SJSA1 (cell line): ENCODE measurements around the gene SH2D5. TPM values are rescaled to one million over a fixed set of nuclear protein-coding genes. Genes with fewer than 3 reads are reported as not detected.

Experiments
- DNase-seq, 2 experiments: peaks; one replicate each; pipeline ENCODE4 v3.0.0-alpha.2; 2015 to 2020; ENCODE audit warnings: low spot score in 2 of 2, low read depth in 1 of 2
- H3K27ac ChIP-seq: fragments of 250-450 bp; sonication (Bioruptor Pico); 2 replicates; pipeline ENCODE4 v1.5.1; 2020; ENCODE audit warnings: mild to moderate bottlenecking, moderate library complexity
- H3K27me3 ChIP-seq: fragments of 250-450 bp; sonication (Bioruptor Pico); replicated peaks from 2 replicates; pipeline ENCODE4 v1.5.1; 2020; ENCODE audit warnings: mild to moderate bottlenecking, moderate library complexity
- H3K36me3 ChIP-seq: fragments of 250-450 bp; sonication (Bioruptor Pico); 2 replicates; pipeline ENCODE4 v1.5.1; 2020; ENCODE audit warnings: mild to moderate bottlenecking
- H3K4me1 ChIP-seq: fragments of 250-450 bp; sonication (Bioruptor Pico); replicated peaks from 2 replicates; pipeline ENCODE4 v1.6.1; 2021; ENCODE audit warnings: mild to moderate bottlenecking
- H3K4me3 ChIP-seq: fragments of 250-450 bp; sonication (Bioruptor Pico); 2 replicates; pipeline ENCODE4 v1.5.1; 2020; ENCODE audit warnings: mild to moderate bottlenecking
- H3K9me3 ChIP-seq: fragments of 250-450 bp; sonication (Bioruptor Pico); replicated peaks from 2 replicates; pipeline ENCODE4 v1.5.1; 2020; ENCODE audit warnings: mild to moderate bottlenecking
- total RNA-seq: library from RNA; depleted of rRNA; stranded (reverse); fragments of >200 nt; shearing (Covaris generic); gene quantifications from 2 replicates; pipeline ENCODE4 v1.2.3, GENCODE V29; 2014

The SH2D5 gene
- total RNA-seq, 1 experiment from 2014 or later, result 0.82 TPM

DNA sequence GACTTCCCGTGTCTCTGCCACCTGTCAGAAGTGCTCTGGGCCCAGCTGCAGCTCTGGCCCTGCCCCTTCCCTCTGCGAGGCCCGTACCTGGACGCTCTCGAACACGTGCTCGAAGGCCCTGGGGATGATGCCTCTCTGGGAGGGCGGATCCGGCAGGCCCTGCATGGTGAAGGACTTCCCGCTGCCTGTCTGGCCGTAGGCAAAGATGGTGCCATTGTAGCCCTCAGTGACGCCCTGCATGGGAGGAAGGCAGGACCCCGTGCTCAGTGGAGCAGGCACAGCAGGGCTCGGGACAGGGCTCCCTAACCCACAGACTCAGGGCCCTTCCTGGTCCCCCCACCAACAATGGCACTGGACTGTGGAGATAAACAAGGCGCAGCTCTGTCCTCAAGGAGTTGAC lies 17.1 kb downstream of the SH2D5 start:
- no peak for DNase-seq
- Histone ChIP-seq H3K9me3 (0 out of 2 replicates have a peak, but pooled peaks cover 6% of the 10 kb centered on the region), H3K4me1 (peaks cover 10% of the 10 kb centered on the region), H3K27me3 (no peaks in the 10 kb centered on the region), H3K36me3 (no peaks in the 10 kb centered on the region), H3K27ac (no peak overlapping the region), H3K4me3 (no peak overlapping the region)

DNA sequence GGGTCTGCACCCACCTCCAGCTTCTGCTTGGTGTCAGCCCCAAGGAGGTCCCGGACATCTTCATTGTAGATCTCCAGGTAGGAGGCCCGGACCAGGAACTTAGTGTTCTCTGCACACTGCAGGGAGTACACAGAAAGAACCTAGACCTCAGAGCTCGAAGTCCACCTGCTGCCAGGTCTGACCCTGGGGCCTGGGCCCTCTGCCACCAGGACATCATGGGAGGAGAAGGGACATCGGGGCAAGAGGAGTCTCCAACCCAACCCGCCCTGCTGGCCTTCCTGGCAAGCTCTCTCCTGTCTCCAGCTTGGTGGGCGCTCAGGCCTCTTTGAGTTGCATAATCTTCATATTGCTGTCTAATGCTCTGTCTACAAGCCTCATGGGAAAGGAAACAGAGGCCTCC lies 19.1 kb downstream of the SH2D5 start:
- H3K9me3 ChIP-seq, result 0 out of 2 replicates have a peak, but pooled peaks cover 6% of the 10 kb centered on the region
- H3K27ac ChIP-seq, result no peak overlapping the region
- no peaks in the 10 kb centered on the region for H3K36me3 ChIP-seq
- H3K4me1 ChIP-seq, result peaks cover 10% of the 10 kb centered on the region
- no peaks in the 10 kb centered on the region for H3K27me3 ChIP-seq
- no peak overlapping the region for H3K4me3 ChIP-seq
- DNase-seq, result no peak

DNA sequence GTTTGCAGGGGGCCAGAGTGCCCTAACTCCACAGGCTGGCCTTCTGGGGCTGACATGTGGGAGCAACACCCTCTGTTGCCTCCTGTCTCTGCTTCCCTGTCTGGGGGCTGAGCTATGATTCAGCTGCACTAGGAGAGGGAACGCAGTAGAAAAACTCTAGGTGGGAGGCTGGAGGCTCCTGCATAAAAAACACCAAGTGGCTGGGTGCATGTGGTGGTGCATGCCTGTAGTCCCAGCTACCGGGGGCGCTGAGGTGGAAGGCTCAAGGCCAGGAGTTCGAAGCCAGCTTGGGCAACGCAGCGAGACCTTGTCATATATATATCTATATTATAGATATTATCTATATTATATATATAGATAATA lies 20.3 kb downstream of the SH2D5 start:
- no peaks in the 10 kb centered on the region for H3K27me3 ChIP-seq
- H3K9me3 ChIP-seq, result 0 out of 2 replicates have a peak, but pooled peaks cover under 1% of the 10 kb centered on the region
- H3K36me3 ChIP-seq, result no peaks in the 10 kb centered on the region
- no peak overlapping the region for H3K4me3 ChIP-seq
- H3K4me1 ChIP-seq, result peaks cover 1% of the 10 kb centered on the region
- no peak for DNase-seq
- H3K27ac ChIP-seq, result no peak overlapping the region

DNA sequence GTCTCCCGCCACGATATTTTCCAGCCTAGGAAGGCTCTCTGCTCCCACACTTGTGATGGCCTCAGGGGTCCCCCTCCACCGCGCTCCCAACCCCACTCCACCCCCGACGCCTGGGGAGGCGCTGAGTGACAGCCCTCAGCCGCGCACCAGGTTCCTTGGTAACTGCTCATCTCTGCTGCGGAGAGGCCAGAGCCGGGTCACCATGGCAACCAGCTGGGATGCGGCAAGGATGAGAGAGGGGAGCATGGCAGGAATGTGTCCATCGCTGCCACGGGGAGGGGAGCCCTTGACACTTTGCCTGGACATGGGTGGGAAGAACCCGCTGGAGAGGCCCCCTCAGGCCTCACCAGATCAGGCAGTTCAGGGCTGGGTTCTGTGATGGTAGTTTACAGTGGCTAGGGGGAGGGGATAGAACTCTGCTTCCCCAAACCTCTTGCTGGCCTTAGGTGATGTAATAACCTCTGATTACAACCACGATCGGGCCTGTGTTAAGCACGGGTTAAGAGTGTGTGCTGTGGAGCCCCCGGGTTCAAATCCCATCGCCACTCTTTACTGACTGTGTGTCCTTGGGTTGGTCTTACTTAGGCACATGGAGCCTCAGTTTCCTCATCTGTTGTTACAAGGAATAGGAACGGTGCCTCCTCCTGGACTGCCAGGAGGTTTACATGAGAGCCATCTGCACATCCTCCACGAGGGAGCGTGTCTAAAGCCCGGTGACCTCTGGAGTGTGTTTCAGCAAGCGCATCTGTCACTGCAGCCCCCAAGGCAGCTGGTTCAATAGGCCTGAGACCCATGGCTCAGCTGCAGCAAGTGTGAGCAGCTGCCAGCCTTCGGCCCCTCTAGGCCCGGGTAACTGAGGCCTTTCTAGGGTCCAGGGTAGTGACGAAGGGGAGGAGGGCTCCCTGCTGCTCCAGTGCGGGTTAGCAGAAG lies 21.0 kb downstream of the SH2D5 start:
- H3K4me1 ChIP-seq, result peaks cover 3% of the 10 kb centered on the region; the same call in 1 of the 2 replicates
- H3K27ac ChIP-seq, result no peak overlapping the region
- no peak overlapping the region for H3K4me3 ChIP-seq
- no peaks in the 10 kb centered on the region for H3K27me3 ChIP-seq
- DNase-seq, result no peak
- H3K36me3 ChIP-seq, result no peaks in the 10 kb centered on the region
- H3K9me3 ChIP-seq, result no peaks in the 10 kb centered on the region

DNA sequence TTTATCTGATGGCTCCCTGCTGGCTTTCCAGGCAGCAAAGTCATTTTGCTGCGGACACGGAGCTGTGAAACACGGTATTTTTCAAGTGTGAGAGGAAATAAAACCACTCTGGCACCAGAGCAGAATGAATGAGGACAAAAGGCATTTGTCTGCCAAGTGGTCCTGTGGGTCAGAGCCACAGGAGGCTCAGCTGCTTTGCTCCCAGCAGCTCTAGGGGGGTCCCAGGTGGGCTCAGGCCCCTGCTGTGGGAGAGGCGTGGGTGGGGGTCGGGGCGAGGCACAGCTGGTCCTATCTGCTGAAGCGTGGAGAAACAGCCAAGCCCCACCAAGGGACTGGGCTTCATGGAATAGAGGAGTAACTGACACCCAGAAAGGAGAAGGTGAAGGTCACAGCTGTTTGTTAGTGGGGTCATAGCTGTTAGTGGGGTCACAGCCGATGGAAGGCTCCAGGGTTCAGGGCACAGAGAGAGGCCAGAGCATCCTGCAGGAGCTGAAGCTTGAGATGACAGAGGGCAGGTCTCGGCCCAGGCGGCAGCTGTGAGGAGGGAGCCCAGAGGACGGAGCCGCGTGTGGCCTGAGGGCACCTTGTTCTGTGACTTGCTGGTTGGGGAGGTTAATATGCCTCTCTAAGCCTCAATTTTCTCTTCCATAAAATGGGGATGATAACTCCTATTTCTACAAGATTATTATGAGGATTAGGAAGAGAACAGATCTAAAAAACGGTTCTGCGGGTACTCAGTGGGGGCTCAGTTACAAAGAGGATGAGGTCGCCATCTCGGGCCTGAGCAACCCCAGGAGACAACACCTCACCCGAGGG lies 21.8 kb downstream of the SH2D5 start:
- no peaks in the 10 kb centered on the region for H3K36me3 ChIP-seq
- H3K4me3 ChIP-seq, result no peak overlapping the region
- H3K27me3 ChIP-seq, result no peaks in the 10 kb centered on the region
- DNase-seq, result no peak
- H3K9me3 ChIP-seq, result no peaks in the 10 kb centered on the region
- H3K4me1 ChIP-seq, result peaks cover 11% of the 10 kb centered on the region
- no peak overlapping the region for H3K27ac ChIP-seq

DNA sequence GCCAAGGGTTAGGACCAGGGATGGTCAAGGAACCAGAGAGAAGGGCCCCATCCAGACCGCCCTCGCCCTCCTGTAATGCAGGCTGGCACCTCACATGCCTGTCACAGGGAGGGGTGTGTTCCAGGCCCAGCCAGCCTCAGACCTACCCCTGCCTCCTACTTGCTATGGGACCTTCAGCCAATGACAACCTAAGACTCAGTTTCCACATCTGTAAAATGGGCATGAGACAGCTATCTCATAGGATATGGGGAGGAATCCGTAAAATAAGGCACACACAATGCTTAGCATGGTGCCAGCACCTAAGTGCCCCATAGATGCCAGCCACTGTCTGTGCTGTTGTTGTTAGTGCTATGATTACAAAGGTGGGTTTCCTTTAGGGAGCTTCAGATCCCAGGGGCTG lies 22.6 kb downstream of the SH2D5 start:
- no peaks in the 10 kb centered on the region for H3K36me3 ChIP-seq
- no peaks in the 10 kb centered on the region for H3K9me3 ChIP-seq
- no peak overlapping the region for H3K4me3 ChIP-seq

DNA sequence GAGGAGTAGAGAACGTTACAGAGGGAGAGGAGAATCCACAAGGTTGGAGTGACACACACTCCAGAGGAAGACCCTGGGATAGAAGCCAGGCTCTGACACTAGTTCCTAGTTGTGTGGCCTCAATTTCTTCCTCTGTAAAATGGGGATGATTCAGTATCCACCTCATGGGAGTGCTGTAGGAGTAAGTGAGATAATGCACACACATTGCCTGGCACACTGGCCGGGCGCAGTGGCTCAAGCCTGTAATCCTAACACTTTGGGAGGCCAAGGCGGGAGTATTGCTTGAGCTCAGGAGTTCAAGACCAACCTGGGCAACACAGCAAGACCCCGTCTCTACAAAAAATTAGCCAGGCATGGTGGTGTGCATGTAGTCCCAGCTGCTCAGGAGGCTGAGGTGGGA lies 23.6 kb downstream of the SH2D5 start:
- Histone ChIP-seq H3K4me1 (peaks cover 17% of the 10 kb centered on the region), H3K4me3 (no peak overlapping the region), H3K27ac (no peak overlapping the region), H3K9me3 (no peaks in the 10 kb centered on the region), H3K27me3 (no peaks in the 10 kb centered on the region), H3K36me3 (no peaks in the 10 kb centered on the region)
- DNase-seq, result no peak

More for the DNA sequence above, 22.6 kb downstream of the SH2D5 start:
- H3K4me1 ChIP-seq, result peaks cover 17% of the 10 kb centered on the region
- H3K27me3 ChIP-seq, result no peaks in the 10 kb centered on the region
- no peak for DNase-seq
- no peak overlapping the region for H3K27ac ChIP-seq

DNA sequence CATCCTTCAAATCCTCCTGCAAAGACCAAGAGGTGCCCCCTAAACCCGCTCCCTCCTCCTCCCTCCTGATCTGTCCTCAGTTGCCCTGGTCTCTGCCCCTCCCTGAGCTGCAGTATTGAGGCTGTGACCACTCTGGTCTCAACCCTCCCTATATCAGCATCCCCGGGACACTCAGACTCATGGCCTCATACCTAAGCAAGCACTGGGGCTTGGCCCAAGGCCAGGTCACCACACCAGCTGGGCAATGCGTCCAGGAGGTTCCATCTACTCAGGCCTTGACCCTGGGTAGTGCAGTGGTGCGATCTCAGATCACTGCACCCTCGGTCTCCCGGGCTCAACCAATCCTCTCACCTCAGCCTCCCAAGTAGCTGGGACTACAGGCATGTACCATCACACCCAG lies 24.4 kb downstream of the SH2D5 start:
- Histone ChIP-seq H3K9me3 (no peaks in the 10 kb centered on the region), H3K36me3 (no peaks in the 10 kb centered on the region), H3K4me1 (peaks cover 17% of the 10 kb centered on the region), H3K27me3 (no peaks in the 10 kb centered on the region), H3K4me3 (no peak overlapping the region), H3K27ac (no peak overlapping the region)
- no peak for DNase-seq

DNA sequence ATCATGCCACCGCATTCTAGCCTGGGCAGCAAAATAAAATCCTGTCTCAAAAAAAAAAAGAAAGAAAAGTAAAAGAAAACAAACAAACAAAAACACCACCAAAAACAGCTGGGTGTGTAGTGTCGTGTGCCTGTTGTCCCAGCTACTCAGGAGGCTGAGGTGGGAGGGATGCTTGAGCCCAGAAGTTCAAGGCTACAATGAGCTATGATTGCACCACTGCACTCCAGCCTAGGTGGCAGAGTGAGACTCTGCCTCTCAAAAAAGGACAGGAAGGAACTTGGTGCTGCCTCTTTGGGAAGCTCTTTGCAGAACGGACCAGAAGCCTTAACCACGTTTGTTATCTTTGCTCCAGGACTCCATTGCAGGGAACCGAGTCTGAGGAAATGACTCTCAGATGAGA lies 25.7 kb downstream of the SH2D5 start:
- Histone ChIP-seq H3K36me3 (no peaks in the 10 kb centered on the region), H3K27ac (no peak overlapping the region), H3K9me3 (no peaks in the 10 kb centered on the region), H3K27me3 (no peaks in the 10 kb centered on the region), H3K4me1 (peaks cover 17% of the 10 kb centered on the region), H3K4me3 (no peak overlapping the region)
- DNase-seq, result no peak

DNA sequence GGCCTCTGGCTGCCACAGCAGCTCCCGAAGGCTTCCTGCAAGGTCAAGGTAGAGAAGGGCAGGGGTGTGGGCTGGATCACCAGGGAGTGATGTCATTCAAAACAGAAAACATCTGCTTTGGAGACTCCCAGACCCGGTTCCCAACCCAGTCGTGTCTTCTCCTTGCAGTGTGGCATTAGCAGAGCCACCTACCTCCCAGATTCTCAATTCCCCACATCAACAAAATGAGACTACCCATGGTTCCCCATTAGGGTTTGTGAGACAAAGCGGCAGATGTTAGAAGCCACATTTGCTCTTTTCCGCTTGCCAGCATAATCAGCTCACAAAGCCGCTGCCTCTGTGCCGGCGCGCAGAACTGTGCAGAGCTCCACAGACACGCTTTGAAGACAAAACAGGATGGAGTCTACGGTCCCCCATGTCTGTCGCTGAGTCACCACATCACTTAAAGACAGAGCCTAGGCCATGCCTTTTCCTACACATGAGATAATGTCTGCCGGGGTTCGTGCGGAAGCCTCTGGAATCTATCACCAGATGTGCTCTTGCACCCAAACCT lies 27.2 kb downstream of the SH2D5 start:
- DNase-seq, result no peak
- H3K4me1 ChIP-seq, result peaks cover 21% of the 10 kb centered on the region
- H3K36me3 ChIP-seq, result no peaks in the 10 kb centered on the region
- no peaks in the 10 kb centered on the region for H3K9me3 ChIP-seq
- H3K27me3 ChIP-seq, result no peaks in the 10 kb centered on the region
- no peak overlapping the region for H3K4me3 ChIP-seq
- no peak overlapping the region for H3K27ac ChIP-seq

DNA sequence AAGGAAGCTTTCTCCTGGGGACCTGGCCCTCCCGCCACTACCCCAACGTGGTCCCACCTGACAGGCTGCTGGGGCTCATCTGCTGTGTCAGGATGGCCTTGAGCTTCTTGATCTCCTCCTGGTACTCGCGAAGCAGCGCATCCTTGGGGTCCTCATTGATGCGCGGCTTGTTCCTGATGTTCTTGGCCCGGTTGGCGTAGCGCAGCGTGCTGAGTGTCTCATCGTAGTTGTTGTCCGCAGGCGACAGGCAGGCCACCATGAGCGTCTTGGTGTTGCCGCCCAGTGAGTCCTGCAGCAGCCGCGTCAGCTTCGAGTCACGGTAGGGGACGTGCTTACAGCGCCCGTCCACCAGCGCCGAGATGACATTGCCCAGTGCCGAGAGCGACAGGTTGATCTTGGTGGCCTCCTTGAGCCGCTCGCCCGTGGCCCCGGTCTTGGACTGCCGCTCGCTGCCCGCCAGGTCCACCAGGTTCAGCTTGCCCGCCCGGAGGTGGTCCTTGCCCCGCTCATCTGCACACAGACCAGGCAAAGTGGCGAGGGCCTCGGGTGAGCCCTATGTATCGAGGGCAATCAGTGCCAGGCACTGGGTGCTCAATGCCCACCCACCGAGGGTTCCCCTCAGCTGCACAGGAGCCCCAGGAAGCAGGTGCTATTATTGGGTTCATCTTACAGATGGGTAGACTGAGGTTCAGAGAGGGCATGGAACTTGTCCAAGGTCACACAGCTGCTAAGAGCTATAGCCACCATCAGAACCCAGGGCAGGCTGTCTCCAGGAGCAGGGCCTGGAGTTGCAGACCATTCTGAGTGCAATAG lies 27.9 kb downstream of the SH2D5 start:
- Histone ChIP-seq H3K27ac (no peak overlapping the region), H3K4me3 (no peak overlapping the region), H3K36me3 (no peaks in the 10 kb centered on the region), H3K4me1 (peaks cover 24% of the 10 kb centered on the region), H3K27me3 (no peaks in the 10 kb centered on the region), H3K9me3 (no peaks in the 10 kb centered on the region)
- DNase-seq, result no peak

DNA sequence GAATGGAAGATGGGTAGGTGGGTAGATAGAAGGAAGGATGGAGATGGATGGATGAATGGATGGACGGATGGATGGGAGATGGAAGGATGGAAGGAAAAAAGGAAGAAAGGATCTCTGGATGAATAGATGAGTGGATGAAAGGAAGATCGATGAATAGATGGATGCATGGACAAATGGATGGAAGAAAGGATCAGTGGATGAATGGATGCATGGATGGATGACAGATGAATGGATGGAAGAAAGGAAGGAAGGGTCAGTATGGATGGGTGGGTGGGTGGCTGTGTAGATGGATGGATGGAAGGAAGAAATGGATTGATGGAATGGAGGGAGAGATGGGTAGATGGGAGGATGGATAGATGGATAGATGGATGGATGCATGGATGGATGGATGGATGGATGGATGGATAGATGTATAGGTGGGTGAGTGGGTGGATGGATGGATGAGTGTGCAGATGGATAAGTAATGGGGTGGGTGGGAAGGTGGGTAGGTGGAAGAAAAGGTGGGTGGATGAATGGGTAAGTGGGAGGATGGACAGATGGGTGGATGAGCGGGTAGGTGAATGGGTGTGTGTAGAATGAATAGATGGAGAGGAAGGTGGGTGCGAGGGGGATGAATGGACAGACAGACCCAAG lies 29.3 kb downstream of the SH2D5 start:
- DNase-seq, result no peak
- H3K36me3 ChIP-seq, result no peaks in the 10 kb centered on the region
- peaks cover 37% of the 10 kb centered on the region for H3K4me1 ChIP-seq
- H3K4me3 ChIP-seq, result no peak overlapping the region
- H3K27me3 ChIP-seq, result no peaks in the 10 kb centered on the region
- H3K27ac ChIP-seq, result no peak overlapping the region
- H3K9me3 ChIP-seq, result no peaks in the 10 kb centered on the region

DNA sequence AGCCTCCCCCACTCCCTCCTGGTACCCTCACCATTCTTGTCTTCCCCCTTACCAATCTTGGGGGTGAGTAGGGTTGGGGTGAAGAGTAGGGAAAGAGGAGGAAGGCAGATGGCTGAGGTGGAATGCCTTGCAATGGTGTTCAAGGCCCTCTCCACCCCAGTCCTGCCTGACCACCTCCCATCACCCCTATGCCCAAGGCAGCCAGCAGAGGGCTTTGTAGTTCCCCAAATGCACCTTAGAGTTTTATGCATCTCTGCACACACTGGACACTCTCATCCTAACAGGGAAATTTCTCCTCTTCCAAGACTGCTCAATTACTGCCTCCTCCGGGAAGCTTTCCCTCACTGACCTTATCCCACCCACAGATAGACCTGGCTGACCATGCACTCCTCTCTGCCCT lies 30.1 kb downstream of the SH2D5 start:
- Histone ChIP-seq H3K4me3 (no peak overlapping the region), H3K27ac (no peak overlapping the region), H3K4me1 (peaks cover 45% of the 10 kb centered on the region), H3K36me3 (no peaks in the 10 kb centered on the region), H3K9me3 (no peaks in the 10 kb centered on the region), H3K27me3 (no peaks in the 10 kb centered on the region)
- no peak for DNase-seq
